H1 (cell line): ENCODE measurements around the gene FKBP10. TPM values are rescaled to one million over a fixed set of nuclear protein-coding genes. Genes with fewer than 3 reads are reported as not detected.

Experiments
- CTCF ChIA-PET: fragments of 300-600 bp; sonication (Branson Sonifier 250); formaldehyde crosslinking; loops from one replicate; lab custom pipeline; 2021; ENCODE audit not compliant: partially characterized antibody; lab: Charles Lee
- POLR2A ChIA-PET: fragments of 300-600 bp; sonication (Branson Sonifier 250); formaldehyde crosslinking; loops from one replicate; lab custom pipeline; 2021; ENCODE audit warnings: inconsistent platforms; ENCODE audit not compliant: partially characterized antibody; lab: Charles Lee
- DNase-seq, 2 experiments: peaks; one replicate each; pipeline versions ENCODE4 v3.0.0 to v3.0.0-alpha.2; 2010 to 2022; ENCODE audit warnings: low spot score in 2 of 2, low read depth in 1 of 2, mixed read lengths in 1 of 2
- FAIRE-seq: peaks from 2 replicates; lab custom pipeline; 2011; peaks lifted over from hg19 to GRCh38; lab: Jason Lieb, UNC
- H2AFZ ChIP-seq: 2 replicates; pipeline ENCODE4 v1.8.1; 2012; ENCODE audit warnings: low read length, inconsistent platforms
- H2AK5ac ChIP-seq: 2 replicates; pipeline ENCODE4 v1.6.1; 2013; ENCODE audit warnings: low read depth, low read length
- H2BK120ac ChIP-seq: replicated peaks from 2 replicates; pipeline ENCODE3; 2013; ENCODE audit warnings: low read depth, low read length, inconsistent platforms
- H2BK12ac ChIP-seq: 2 replicates; pipeline ENCODE4 v1.6.1; 2013; ENCODE audit warnings: low read depth, low read length
- H2BK15ac ChIP-seq: 2 replicates; pipeline ENCODE4 v1.6.1; 2013; ENCODE audit warnings: low read length
- H2BK20ac ChIP-seq: 2 replicates; pipeline ENCODE4 v1.6.1; 2013; ENCODE audit warnings: low read length
- H2BK5ac ChIP-seq: 2 replicates; pipeline ENCODE4 v1.6.1; 2013; ENCODE audit warnings: low read depth, low read length
- H3K14ac ChIP-seq: 2 replicates; pipeline ENCODE4 v1.6.1; 2013; ENCODE audit warnings: inconsistent platforms; ENCODE audit not compliant: insufficient read length
- H3K18ac ChIP-seq: 2 replicates; pipeline ENCODE4 v1.6.1; 2013; ENCODE audit warnings: low read length; ENCODE audit errors: extremely low read depth
- H3K23ac ChIP-seq: 2 replicates; pipeline ENCODE4 v1.6.1; 2013; ENCODE audit warnings: inconsistent platforms; ENCODE audit not compliant: insufficient read length
- H3K23me2 ChIP-seq: 2 replicates; pipeline ENCODE4 v1.6.1; 2013; ENCODE audit warnings: low read depth, low read length
- H3K27ac ChIP-seq: 2 replicates; pipeline ENCODE4 v1.6.1; 2011; ENCODE audit warnings: low read depth, low read length, inconsistent platforms
- H3K27me3 ChIP-seq, 4 experiments: replicated peaks in 1 of 4; 1 replicate in 1 of 4; 2 replicates in 3 of 4; pipeline versions ENCODE4 v1.6.1 to v1.8.1; 2011 to 2013; ENCODE audit warnings: low read length in 3 of 4, mild to moderate bottlenecking in 3 of 4, inconsistent platforms in 2 of 4, mixed read lengths in 2 of 4, moderate library complexity in 1 of 4; ENCODE audit not compliant: control insufficient read depth in 3 of 4, insufficient read depth in 3 of 4; ENCODE audit errors: extremely low read depth in 1 of 4
- H3K36me3 ChIP-seq, 4 experiments: 2 replicates each; pipeline versions ENCODE4 v1.6.1 to v1.8.1; 2011 to 2013; ENCODE audit warnings: mild to moderate bottlenecking in 4 of 4, low read length in 3 of 4, moderate library complexity in 2 of 4, control low read depth in 1 of 4, inconsistent platforms in 1 of 4; ENCODE audit not compliant: insufficient read depth in 4 of 4, control insufficient read depth in 2 of 4
- H3K4ac ChIP-seq: replicated peaks from 2 replicates; pipeline ENCODE3; 2013; ENCODE audit warnings: low read length, low read depth, mixed read lengths, inconsistent platforms; ENCODE audit not compliant: insufficient read length
- H3K4me1 ChIP-seq, 4 experiments: replicated peaks in 1 of 4; 1 replicate in 1 of 4; 2 replicates in 3 of 4; pipeline versions ENCODE4 v1.6.1 to v1.8.1; 2011 to 2013; ENCODE audit warnings: low read length in 3 of 4, inconsistent platforms in 2 of 4, mixed read lengths in 1 of 4; ENCODE audit not compliant: insufficient read depth in 4 of 4, control insufficient read depth in 3 of 4
- H3K4me2 ChIP-seq, 2 experiments: 2 replicates each; pipeline versions ENCODE4 v1.6.1 to v1.8.1; 2011 to 2013; ENCODE audit warnings: low read depth in 2 of 2, low read length in 2 of 2, control low read depth in 1 of 2, inconsistent platforms in 1 of 2, mild to moderate bottlenecking in 1 of 2; ENCODE audit not compliant: insufficient read depth in 1 of 2
- H3K4me3 ChIP-seq, 4 experiments: fragments of 200-600, 300-600 bp in 1 of 4; sonication (generic), shearing (Covaris generic), sonication (Bioruptor Twin) in 1 of 4; 2 replicates each; pipeline versions ENCODE4 v1.5.1 to v1.8.1; 2011 to 2016; ENCODE audit warnings: low read length in 4 of 4, low read depth in 3 of 4, control low read depth in 2 of 4, inconsistent platforms in 2 of 4, mild to moderate bottlenecking in 2 of 4, mixed read lengths in 1 of 4, moderate library complexity in 1 of 4; ENCODE audit not compliant: insufficient read depth in 2 of 4; ENCODE audit errors: extremely low read depth in 1 of 4
- H3K56ac ChIP-seq: replicated peaks from 2 replicates; pipeline ENCODE3; 2013; ENCODE audit warnings: low read depth, mild to moderate bottlenecking, mixed read lengths, low read length, inconsistent platforms; ENCODE audit not compliant: insufficient read length
- H3K79me1 ChIP-seq: 2 replicates; pipeline ENCODE4 v1.6.1; 2013; ENCODE audit warnings: low read depth, low read length, control low read depth
- H3K79me2 ChIP-seq, 2 experiments: 2 replicates each; pipeline versions ENCODE4 v1.6.1 to v1.8.1; 2012 to 2013; ENCODE audit warnings: low read length in 2 of 2, mild to moderate bottlenecking in 2 of 2, inconsistent platforms in 1 of 2; ENCODE audit not compliant: insufficient read depth in 2 of 2, control insufficient read depth in 1 of 2
- H3K9ac ChIP-seq, 4 experiments: replicated peaks in 1 of 4; 1 replicate in 1 of 4; 2 replicates in 3 of 4; pipeline versions ENCODE4 v1.6.1 to v1.8.1; 2011 to 2013; ENCODE audit warnings: low read depth in 3 of 4, low read length in 3 of 4, control low read depth in 2 of 4, mild to moderate bottlenecking in 2 of 4, moderate library complexity in 2 of 4, inconsistent platforms in 1 of 4; ENCODE audit errors: extremely low read depth in 1 of 4
- H3K9me3 ChIP-seq, 2 experiments: 2 replicates each; pipeline versions ENCODE4 v1.6.1 to v1.8.1; 2012 to 2013; ENCODE audit warnings: mild to moderate bottlenecking in 2 of 2, moderate library complexity in 2 of 2, control low read depth in 1 of 2, inconsistent platforms in 1 of 2, low read depth in 1 of 2, low read length in 1 of 2, mixed read lengths in 1 of 2; ENCODE audit not compliant: insufficient read depth in 2 of 2
- H4K20me1 ChIP-seq, 2 experiments: replicated peaks in 1 of 2; 2 replicates each; pipeline versions ENCODE3 to v1.8.1; 2011 to 2013; ENCODE audit warnings: inconsistent platforms in 2 of 2, low read length in 2 of 2, mild to moderate bottlenecking in 1 of 2; ENCODE audit not compliant: insufficient read depth in 2 of 2, control insufficient read depth in 1 of 2
- H4K5ac ChIP-seq: 2 replicates; pipeline ENCODE4 v1.6.1; 2013; ENCODE audit warnings: low read length, low read depth, mixed read lengths, inconsistent platforms; ENCODE audit not compliant: insufficient read length
- H4K8ac ChIP-seq: 2 replicates; pipeline ENCODE4 v1.8.0; 2013; ENCODE audit warnings: mild to moderate bottlenecking, moderate library complexity, low read length, inconsistent platforms; ENCODE audit not compliant: insufficient read depth; ENCODE audit errors: extremely low read depth
- H4K91ac ChIP-seq: replicated peaks from 2 replicates; pipeline ENCODE3; 2013; ENCODE audit warnings: low read length, mixed read lengths, inconsistent platforms; ENCODE audit not compliant: insufficient read length
- ASH2L ChIP-seq: fragments of 200-600, 300-600 bp; sonication (generic); IDR thresholded peaks from one replicate; pipeline ENCODE4 v1.7.1; 2017; ENCODE audit warnings: low read length
- CBX8 ChIP-seq: fragments of 300-800, 300-1000 bp; sonication (generic); IDR thresholded peaks from 2 replicates; pipeline ENCODE4 v1.7.1; 2016; ENCODE audit warnings: low read depth, low read length, borderline replicate concordance
- CREB1 ChIP-seq: IDR thresholded peaks from 2 replicates; pipeline ENCODE4 v1.6.1; 2012; ENCODE audit warnings: inconsistent platforms
- HDAC6 ChIP-seq: IDR thresholded peaks from one replicate; pipeline ENCODE4 v1.7.1; 2012; ENCODE audit warnings: low read depth, mild to moderate bottlenecking, inconsistent platforms, low read length, moderate library complexity
- JUN ChIP-seq: IDR thresholded peaks from 2 replicates; pipeline ENCODE4 v1.6.1; 2011; ENCODE audit warnings: low read depth, mild to moderate bottlenecking, improper control_type of control experiment, low read length
- MAFK ChIP-seq: IDR thresholded peaks from 2 replicates; pipeline ENCODE4 v1.6.1; 2012; ENCODE audit warnings: low read depth, mild to moderate bottlenecking, improper control_type of control experiment, low read length
- POLR2A ChIP-seq, 2 experiments: IDR thresholded peaks; 1 replicate in 1 of 2; 2 replicates in 1 of 2; pipeline ENCODE4 v1.6.1; 2011; ENCODE audit warnings: low read depth in 2 of 2, low read length in 2 of 2, mild to moderate bottlenecking in 2 of 2; ENCODE audit errors: control extremely low read depth in 1 of 2
- POU5F1 ChIP-seq: IDR thresholded peaks from 2 replicates; pipeline ENCODE4 v1.6.1; 2011; ENCODE audit warnings: low read depth, mild to moderate bottlenecking, low read length, moderate library complexity
- SIX5 ChIP-seq: IDR thresholded peaks from 2 replicates; pipeline ENCODE4 v1.6.1; 2011; ENCODE audit warnings: mild to moderate bottlenecking, low read depth, low read length
- SP2 ChIP-seq: IDR thresholded peaks from 2 replicates; pipeline ENCODE4 v1.6.1; 2012; ENCODE audit warnings: mild to moderate bottlenecking, low read length, inconsistent platforms
- WGBS, 2 experiments: shearing (Covaris generic) in 1 of 2; methylation state at CpG; one replicate each; pipeline versions ENCODE4 v1.1.6 to v1.1.7; 2013 to 2015; ENCODE audit warnings: low lambda C conversion rate in 2 of 2, mixed read lengths in 2 of 2, inconsistent platforms in 1 of 2, low coverage in 1 of 2, missing lambda C conversion rate in 1 of 2; ENCODE audit not compliant: insufficient replicate concordance in 2 of 2, insufficient coverage in 1 of 2, insufficient read length in 1 of 2; ENCODE audit errors: extremely low coverage in 1 of 2, missing lambda C conversion rate in 1 of 2; 5-methylcytosine and 5-hydroxymethylcytosine counted together
- polyA plus RNA-seq, 7 experiments: library from polyadenylated mRNA; depleted of rRNA in 3 of 7; stranded (reverse) in 5 of 7; unstranded in 2 of 7; fragments of >200 nt in 5 of 7; fragments of 200-250 nt in 2 of 7; gene quantifications; 1 replicate in 5 of 7; 2 replicates in 1 of 7; 4 replicates in 1 of 7; pipeline versions ENCODE4 v1.2.1 to v1.2.3, GENCODE V29; 2011 to 2013; ENCODE audit warnings: missing spikeins in 2 of 7, mixed read lengths in 2 of 7
- total RNA-seq: library from RNA; stranded (reverse); fragmentation: NEBNext Ultra II Directional; extraction: Animal tissue kit (Norgen Biotek cat#: 25700); gene quantifications from 2 replicates; pipeline ENCODE4 v1.2.1, GENCODE V29; 2021
- TF ChIP-seq, protein P1 (sequence below): IDR thresholded peaks from 2 replicates; pipeline ENCODE4 v1.6.1; 2012; ENCODE audit warnings: low read length, inconsistent platforms

The FKBP10 gene
- total and polyA plus RNA-seq, 2 of the 8 experiments (the other 6 are each of a cell fraction or from before 2014, with no cell fraction given) = 173 to 283 TPM

DNA sequence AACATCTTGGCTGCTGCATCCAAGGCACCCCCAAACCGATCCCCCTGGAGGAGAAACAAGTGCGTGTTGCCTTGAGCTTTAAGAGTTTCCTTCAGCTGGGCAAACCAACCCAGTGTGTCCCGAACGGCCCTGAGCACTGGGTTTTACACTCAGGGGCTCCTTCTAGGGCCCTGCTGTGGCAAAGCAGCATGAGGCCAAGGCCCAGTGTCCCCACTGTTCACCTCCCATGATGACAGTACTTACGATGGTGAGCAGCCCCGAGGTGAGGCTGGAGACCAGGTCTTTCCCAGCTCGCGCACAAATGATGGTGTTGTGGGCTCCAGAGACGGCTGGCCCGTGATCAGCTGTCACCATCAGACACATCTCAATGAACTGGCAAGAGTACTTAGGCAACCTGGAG lies 59.0 kb downstream of the FKBP10 start:
- Histone ChIP-seq H2AFZ (no peak overlapping the region), H3K23me2 (no peaks in the 10 kb centered on the region), H2AK5ac (no peak overlapping the region), H3K56ac (no peak overlapping the region), H3K9ac (no peak overlapping the region), H3K4ac (no peak overlapping the region), H3K79me1 (no peaks in the 10 kb centered on the region; the same call in 1 of the 2 replicates), H4K8ac (no peak overlapping the region), H4K20me1 (peaks cover 0 to 11% of the 10 kb centered on the region in 2 experiments), H2BK5ac (no peak overlapping the region), H2BK15ac (no peak overlapping the region), H3K18ac (no peak overlapping the region), H2BK20ac (no peak overlapping the region), H3K14ac (no peak overlapping the region), H4K5ac (no peak overlapping the region), H3K79me2 (no peaks in the 10 kb centered on the region), H4K91ac (no peak overlapping the region), H3K4me3 (no peak overlapping the region), H2BK12ac (no peak overlapping the region), H3K9me3 (peaks cover 0 to 3% of the 10 kb centered on the region in 2 experiments; a peak in 1 of 4 replicates), H3K4me2 (no peak overlapping the region), H3K36me3 (peaks cover 35 to 82% (median 71%) of the 10 kb centered on the region in 4 experiments), H3K23ac (no peak overlapping the region), H3K27ac (no peak overlapping the region), H2BK120ac (no peak overlapping the region), H3K4me1 (no peaks in the 10 kb centered on the region), H3K27me3 (no peaks in the 10 kb centered on the region)
- POLR2A ChIA-PET = interaction anchor here (1.0 to 1.8 kb wide), 3 partner anchors 8 to 184 kb away, joined by 3 to 4 read pairs (median 3); no protein-coding TSS in a partner anchor
- CTCF ChIA-PET = interaction anchor here (1.4 kb wide), 1 partner anchor 10 kb away, joined by 3 read pairs; no protein-coding TSS in a partner anchor
- DNase-seq = no peak
- 95% methylated on average over 10 of the region's 10 CpGs; no CpG with 5 or more reads in 1 of the 2 experiments for WGBS, 2 experiments
- no peak for FAIRE-seq
- TF ChIP-seq SP2 (no peak), HDAC6 (no peak), JUN (no peak), POLR2A (IDR thresholded peaks at IDR 0.05; ENCODE audit: control extremely low read depth in 1 of 2, low read depth in 2 of 2, low read length in 2 of 2) (no peak), CBX8 (no peak), SIX5 (no peak), ASH2L (no peak), CREB1 (no peak), MAFK (no peak), POU5F1 (no peak)
- TF ChIP-seq, protein P1, sequence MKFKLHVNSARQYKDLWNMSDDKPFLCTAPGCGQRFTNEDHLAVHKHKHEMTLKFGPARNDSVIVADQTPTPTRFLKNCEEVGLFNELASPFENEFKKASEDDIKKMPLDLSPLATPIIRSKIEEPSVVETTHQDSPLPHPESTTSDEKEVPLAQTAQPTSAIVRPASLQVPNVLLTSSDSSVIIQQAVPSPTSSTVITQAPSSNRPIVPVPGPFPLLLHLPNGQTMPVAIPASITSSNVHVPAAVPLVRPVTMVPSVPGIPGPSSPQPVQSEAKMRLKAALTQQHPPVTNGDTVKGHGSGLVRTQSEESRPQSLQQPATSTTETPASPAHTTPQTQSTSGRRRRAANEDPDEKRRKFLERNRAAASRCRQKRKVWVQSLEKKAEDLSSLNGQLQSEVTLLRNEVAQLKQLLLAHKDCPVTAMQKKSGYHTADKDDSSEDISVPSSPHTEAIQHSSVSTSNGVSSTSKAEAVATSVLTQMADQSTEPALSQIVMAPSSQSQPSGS = no peak
